SK-N-MC (cell line): ENCODE results near the gene HDAC4.

ENCODE experiments used
- DNase-seq: peaks from one replicate; pipeline ENCODE4 v3.0.0-alpha.2; 2011; ENCODE audit warnings: low read depth, low spot score
- H3K27ac ChIP-seq: fragments of 200-600 bp; sonication (generic); 2 replicates; pipeline ENCODE4 v1.5.1; 2016; ENCODE audit warnings: mixed run types
- H3K36me3 ChIP-seq: fragments of 200-600 bp; sonication (generic); 2 replicates; pipeline ENCODE4 v1.6.1; 2017; ENCODE audit warnings: antibody characterized with exemption, low read length, mixed read lengths; ENCODE audit not compliant: insufficient read depth
- H3K4me3 ChIP-seq: fragments of 200-600 bp; sonication (generic); 2 replicates; pipeline ENCODE4 v1.5.1; 2016
- H3K9ac ChIP-seq: fragments of 200-600 bp; sonication (generic); 2 replicates; pipeline ENCODE4 v1.8.0; 2017; ENCODE audit warnings: mixed run types, mixed read lengths; ENCODE audit not compliant: insufficient read length
- H3K9me3 ChIP-seq: fragments of 200-600 bp; sonication (generic); 2 replicates; pipeline ENCODE4 v1.6.1; 2017; ENCODE audit warnings: low read depth, mild to moderate bottlenecking, antibody characterized with exemption, low read length, moderate library complexity, mixed read lengths
- EZH2 ChIP-seq: fragments of 200-600 bp; sonication (generic); IDR thresholded peaks from one replicate; pipeline ENCODE4 v1.6.1; 2017; ENCODE audit warnings: antibody characterized with exemption
- FOXP2 ChIP-seq: optimal IDR thresholded peaks from 2 replicates; pipeline ENCODE3; 2011; ENCODE audit warnings: mild to moderate bottlenecking, moderate library complexity; ENCODE audit not compliant: insufficient read depth; ENCODE audit errors: extremely low read length, control extremely low read depth
- POLR2AphosphoS5 ChIP-seq: IDR thresholded peaks from 2 replicates; pipeline ENCODE4 v1.6.1; 2012; ENCODE audit warnings: mild to moderate bottlenecking, low read depth, low read length, borderline replicate concordance

HDAC4 gene

DNA sequence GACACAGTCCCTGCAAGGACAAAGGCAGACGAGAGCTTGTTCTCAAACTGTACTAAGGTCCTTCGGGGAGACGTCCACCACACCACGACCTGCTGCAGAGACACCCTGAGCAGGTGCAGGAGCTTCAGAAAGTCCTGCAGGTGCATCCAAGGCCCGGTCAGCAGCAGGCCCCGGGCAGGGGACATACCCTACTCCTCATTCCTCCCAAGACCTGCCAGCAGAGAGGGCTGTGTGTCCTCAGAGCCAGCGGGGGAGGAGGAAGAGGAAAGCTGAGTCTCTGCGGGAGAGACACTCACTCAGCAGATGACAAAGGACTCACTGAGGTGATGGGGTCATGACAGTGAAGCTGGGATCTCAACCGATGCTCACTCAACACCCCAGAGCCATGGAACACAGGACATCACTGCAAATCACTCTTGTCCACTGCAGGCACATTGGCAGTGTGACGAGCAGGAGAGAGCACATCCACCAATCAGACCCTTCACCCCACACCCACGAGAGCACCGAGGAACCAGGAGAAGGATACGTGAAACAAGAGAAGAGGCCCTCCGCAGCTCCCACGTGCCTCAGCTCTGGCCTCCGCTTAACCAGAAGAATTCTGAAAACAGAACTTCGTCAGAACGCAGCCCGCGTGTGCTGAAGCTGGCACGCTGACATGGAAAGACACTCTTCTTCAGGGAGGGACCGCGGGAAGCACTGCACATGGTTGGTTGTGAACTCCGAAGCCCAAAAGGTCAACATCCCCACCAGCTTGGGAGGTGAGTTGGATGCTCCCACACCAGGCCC is 9.3 kb downstream of the HDAC4 start:
- Histone ChIP-seq H3K9me3 (no peaks in the 10 kb centered on the region), H3K9ac (no peak overlapping the region), H3K36me3 (no peaks in the 10 kb centered on the region; the same call in 1 of the 2 replicates), H3K27ac (no peak overlapping the region), H3K4me3 (no peak overlapping the region)
- DNase-seq, result no peak
- TF ChIP-seq FOXP2 (no peak), EZH2 (no peak), POLR2AphosphoS5 (no peak)

DNA sequence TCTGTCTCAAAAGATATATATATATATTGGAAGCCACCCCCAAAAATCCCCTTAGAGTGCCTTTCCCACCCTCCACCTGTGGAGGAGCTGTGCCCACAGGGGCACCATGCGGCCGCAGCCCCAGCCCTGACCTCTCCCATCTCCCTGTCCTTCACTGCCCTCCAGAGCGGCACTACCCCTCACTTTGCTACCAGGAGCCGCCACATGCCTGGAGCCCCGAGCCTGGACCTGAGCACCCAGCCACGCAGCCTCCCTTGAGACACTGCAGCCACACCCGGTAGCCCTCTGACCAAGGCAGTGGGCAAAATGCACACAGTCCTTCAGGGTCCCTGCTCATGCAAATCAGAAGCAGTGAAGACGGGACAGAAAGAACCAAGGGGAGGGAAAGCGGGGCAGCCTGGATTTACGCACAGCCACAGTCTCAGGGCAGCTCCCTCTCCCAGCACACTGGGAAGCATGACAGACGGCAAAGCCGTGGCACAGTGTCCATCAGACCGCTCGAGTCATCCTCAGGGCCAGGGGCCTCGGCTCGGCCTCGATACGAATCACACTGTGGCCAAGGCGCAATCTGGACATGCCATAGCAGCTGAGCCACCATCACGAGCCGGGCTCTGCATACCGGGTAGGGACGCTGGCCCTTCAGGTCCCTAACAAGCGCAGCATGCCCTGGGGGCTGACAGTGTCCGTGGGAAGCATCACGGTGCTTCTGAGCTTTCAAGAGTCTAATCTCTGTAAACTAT is 10.1 kb downstream of the HDAC4 start:
- no peaks in the 10 kb centered on the region for H3K9me3 ChIP-seq
- H3K4me3 ChIP-seq, result no peak overlapping the region
- no peak overlapping the region for H3K27ac ChIP-seq
- DNase-seq, result no peak
- no peaks in the 10 kb centered on the region; the same call in 1 of the 2 replicates for H3K36me3 ChIP-seq
- H3K9ac ChIP-seq, result no peak overlapping the region
- no peak for TF ChIP-seq FOXP2
- TF ChIP-seq POLR2AphosphoS5, result no peak
- TF ChIP-seq EZH2, result no peak

DNA sequence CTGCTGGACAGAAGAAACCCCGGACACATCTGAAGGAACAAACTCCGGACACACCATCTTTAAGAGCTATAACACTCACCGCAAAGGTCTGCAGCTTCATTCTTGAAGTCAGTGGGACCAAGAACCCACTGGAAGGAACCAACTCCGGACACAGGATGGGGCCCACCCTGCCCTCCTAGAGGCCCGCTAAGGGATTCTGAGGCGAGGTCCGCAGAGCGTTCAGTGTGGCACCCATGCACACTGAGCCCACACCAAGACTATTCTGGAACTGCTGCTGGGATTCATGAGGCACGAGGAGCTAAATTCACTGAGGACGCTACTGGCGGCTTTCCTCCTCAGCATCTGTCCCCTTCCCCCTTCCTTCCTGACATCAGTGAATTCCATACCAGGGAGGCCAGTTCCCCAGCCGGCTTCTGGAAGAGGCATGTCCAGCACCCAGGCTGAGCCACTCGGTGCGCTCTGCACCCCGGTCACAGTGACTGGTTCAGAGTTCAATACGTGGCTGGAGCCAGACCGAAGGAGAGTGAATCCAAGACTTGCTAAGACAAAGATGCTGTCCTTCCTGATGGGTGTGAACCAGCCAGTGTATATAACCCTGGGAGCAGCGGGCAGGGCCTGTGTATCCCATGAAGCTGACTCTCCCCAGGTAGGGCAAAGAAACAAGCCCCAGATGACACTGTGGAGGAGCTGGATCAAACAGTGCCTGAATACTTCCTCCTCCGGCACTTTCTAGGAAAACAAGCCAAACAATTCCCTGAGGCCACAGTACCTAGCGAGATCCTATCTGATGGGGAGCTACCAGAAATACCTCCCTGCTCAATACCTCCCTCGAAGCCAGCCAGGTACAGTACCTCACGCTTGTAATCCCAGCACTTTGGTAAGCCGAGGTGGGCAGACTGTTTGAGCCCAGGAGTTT is 11.1 kb downstream of the HDAC4 start:
- TF ChIP-seq EZH2 (no peak), FOXP2 (no peak)
- H3K4me3 ChIP-seq, result no peak overlapping the region
- no peaks in the 10 kb centered on the region for H3K9me3 ChIP-seq
- H3K36me3 ChIP-seq, result no peaks in the 10 kb centered on the region; the same call in 1 of the 2 replicates
- no peak overlapping the region for H3K27ac ChIP-seq
- no peak overlapping the region for H3K9ac ChIP-seq
- no peak for DNase-seq

DNA sequence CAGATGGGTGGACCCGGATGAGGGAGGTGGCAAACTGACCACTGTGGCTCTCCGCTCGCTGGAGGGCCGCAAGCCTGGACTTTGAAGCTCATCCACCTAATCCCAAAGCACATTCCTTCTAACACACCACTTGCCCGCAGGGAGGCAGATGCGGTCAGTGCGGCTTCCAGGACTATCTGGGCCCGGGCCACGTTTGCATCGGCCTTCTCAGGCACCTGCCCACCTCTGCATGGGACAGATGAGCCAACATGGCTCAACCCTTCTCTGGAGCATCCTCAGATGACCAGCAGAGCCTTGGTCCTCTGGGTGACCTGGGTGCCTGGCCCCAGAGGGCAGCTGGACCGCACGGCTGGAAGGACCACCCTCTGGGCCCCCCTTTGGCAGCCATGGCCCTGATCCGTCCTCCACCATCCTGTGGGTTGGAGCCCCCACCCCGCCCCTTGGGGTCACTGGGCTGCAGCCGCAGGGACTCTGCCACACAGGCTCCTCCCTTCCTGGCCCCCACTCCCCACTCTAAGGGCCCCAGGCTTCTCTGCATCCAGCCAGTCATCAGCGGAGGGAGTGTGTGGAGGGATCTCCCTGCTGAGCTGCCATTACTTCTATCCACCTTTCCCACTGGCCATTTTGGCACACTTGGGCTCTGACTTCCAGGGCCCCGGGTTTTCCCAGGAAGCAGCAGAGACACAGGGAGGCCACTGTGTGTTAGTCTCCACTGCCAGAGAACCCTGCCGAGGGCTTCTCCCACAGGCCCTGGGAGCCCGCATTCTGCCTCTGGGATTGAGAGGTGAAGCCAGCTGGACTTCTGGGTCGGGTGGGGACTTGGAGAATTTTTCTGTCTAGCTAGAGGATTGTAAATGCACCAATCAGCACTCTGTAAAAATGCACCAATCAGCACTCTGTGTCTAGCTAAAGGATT is 12.3 kb downstream of the HDAC4 start:
- no peaks in the 10 kb centered on the region for H3K9me3 ChIP-seq
- H3K27ac ChIP-seq, result no peak overlapping the region
- no peaks in the 10 kb centered on the region; the same call in 1 of the 2 replicates for H3K36me3 ChIP-seq
- no peak for DNase-seq
- H3K9ac ChIP-seq, result no peak overlapping the region
- no peak for TF ChIP-seq EZH2
- no peak for TF ChIP-seq POLR2AphosphoS5
- no peak for TF ChIP-seq FOXP2
- no peak overlapping the region for H3K4me3 ChIP-seq

DNA sequence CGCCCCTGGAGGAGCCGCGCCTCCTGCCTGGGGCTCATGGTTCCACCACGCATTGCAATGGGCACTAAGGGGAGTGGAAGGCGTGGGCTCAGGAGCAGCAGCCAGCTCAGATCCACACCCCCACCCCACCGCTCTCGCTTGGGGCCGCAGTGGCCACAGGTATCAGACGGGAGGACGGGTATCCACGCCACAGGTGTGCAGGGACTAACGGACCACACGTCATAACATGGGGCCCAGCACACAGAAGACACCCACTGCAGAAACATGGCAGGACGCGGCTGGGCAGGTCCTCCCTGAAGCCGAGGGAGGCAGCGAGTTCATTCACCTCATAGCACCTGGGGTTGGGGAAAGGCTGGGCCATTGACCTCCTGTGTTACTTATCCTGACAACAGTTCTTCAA is 13.0 kb downstream of the HDAC4 start:
- H3K9me3 ChIP-seq, result no peaks in the 10 kb centered on the region
- no peak for DNase-seq
- no peak overlapping the region for H3K9ac ChIP-seq
- H3K27ac ChIP-seq, result no peak overlapping the region
- no peak for TF ChIP-seq FOXP2
- H3K4me3 ChIP-seq, result no peak overlapping the region
- no peaks in the 10 kb centered on the region; the same call in 1 of the 2 replicates for H3K36me3 ChIP-seq

DNA sequence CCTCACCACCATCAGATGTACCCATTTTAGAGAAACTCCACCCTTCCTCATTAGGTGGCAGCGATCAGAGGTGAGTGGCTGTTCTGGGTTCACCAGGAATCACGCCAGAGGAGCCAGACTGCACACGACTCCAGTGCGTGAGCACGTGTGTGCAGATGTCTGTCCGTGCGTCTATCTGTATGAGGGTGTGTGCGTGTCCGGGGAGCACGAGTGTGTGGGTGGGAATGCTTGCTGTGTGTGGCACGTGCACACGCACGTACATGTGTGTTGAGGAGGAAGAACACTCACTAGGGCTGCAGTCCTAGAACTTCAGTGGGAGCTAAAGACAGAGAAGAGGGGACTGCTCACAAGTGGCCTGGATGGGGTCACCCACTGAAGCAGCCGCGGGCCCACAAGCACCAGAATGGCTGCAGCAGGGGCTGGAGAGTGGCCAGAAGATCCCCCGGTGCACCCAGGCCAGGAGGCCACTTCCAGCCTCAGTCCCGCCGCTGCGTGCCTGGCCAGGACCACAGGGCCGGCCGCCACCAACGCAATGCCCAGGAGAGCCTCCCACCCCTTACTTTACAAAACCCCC is 13.9 kb downstream of the HDAC4 start:
- Histone ChIP-seq H3K27ac (no peak overlapping the region), H3K36me3 (no peaks in the 10 kb centered on the region; the same call in 1 of the 2 replicates), H3K4me3 (no peak overlapping the region), H3K9me3 (no peaks in the 10 kb centered on the region), H3K9ac (no peak overlapping the region)
- DNase-seq, result no peak
- no peak for TF ChIP-seq FOXP2
- TF ChIP-seq EZH2, result no peak
- TF ChIP-seq POLR2AphosphoS5, result no peak

DNA sequence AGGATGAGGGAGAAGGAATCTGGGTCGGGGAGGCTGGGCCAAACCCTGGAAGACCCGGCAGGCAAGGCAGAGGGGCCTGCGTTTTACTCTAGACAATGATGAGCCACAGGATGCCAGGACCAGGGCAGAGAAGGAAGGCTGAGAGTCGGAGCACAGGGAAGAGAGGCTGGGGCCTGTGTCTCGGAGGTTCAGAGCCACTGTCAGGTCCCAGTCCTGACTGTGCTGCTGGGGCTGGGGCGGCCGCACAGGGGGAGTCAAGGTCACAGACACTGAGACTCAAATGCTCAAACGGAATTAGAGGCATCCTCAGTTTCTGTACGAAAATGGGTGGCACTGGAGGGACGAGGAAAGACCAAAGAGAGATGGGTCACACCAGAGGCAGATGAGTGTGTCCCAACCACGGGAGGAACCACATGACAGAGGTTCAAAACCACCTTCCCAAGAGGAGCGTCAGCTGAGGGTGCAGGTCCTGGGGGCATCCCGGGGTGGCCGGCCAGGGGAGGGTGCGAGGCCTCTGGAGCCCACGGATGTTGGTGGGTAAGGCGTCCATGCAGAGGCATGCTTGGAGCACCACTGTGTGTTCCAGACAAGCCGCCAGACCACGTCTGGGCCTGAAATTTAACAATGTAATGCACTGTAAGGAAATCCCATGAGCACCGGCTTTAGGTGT is 14.7 kb downstream of the HDAC4 start:
- Histone ChIP-seq H3K27ac (no peak overlapping the region), H3K9me3 (no peaks in the 10 kb centered on the region), H3K4me3 (no peak overlapping the region), H3K9ac (no peak overlapping the region), H3K36me3 (no peaks in the 10 kb centered on the region; the same call in 1 of the 2 replicates)
- TF ChIP-seq FOXP2 (no peak), EZH2 (no peak)
- DNase-seq, result no peak
